SK-N-SH (cell line): ENCODE data around the gene SLC49A3. TPM values are rescaled to one million over a fixed set of nuclear protein-coding genes. Genes with fewer than 3 reads are reported as not detected.

Experiments used
- CTCF ChIA-PET: fragments of 300-600, 350-600 bp; formaldehyde crosslinking; extraction: SDS; loops from one replicate; lab custom pipeline; 2021; lab: Yijun Ruan, JAX
- POLR2A ChIA-PET: fragments of 350-600 bp; sonication (Branson Sonifier 250); formaldehyde crosslinking; extraction: SDS; loops from one replicate; lab custom pipeline; 2020; ENCODE audit warnings: antibody characterized with exemption, inconsistent platforms; lab: Yijun Ruan, JAX
- DNase-seq: peaks from one replicate; pipeline ENCODE4 v3.0.0; 2012
- H2AFZ ChIP-seq: fragments of 200-600 bp; sonication (generic); 2 replicates; pipeline ENCODE4 v1.8.1; 2016; ENCODE audit warnings: antibody characterized with exemption, mild to moderate bottlenecking, low read depth
- H3F3A ChIP-seq: fragments of 200-600 bp; sonication (generic); replicated peaks from 2 replicates; pipeline ENCODE3; 2016; ENCODE audit warnings: antibody characterized with exemption, mild to moderate bottlenecking; ENCODE audit not compliant: insufficient read depth
- H3K27ac ChIP-seq, 2 experiments: fragments of 200-500 bp in 1 of 2; fragments of 200-600 bp in 1 of 2; sonication (Bioruptor generic) in 1 of 2; sonication (generic), shearing (Covaris generic) in 1 of 2; 2 replicates each; pipeline versions ENCODE4 v1.5.1 to v1.6.1; 2014 to 2016; ENCODE audit warnings: low read depth in 2 of 2, inconsistent platforms in 1 of 2, low read length in 1 of 2, mild to moderate bottlenecking in 1 of 2, mixed read lengths in 1 of 2
- H3K27me3 ChIP-seq: fragments of 200-600 bp; sonication (generic), shearing (Covaris generic); 2 replicates; pipeline ENCODE4 v1.6.1; 2016; ENCODE audit warnings: mixed run types; ENCODE audit not compliant: insufficient read depth
- H3K36me3 ChIP-seq, 2 experiments: fragments of 200-500 bp in 1 of 2; fragments of 200-600 bp in 1 of 2; sonication (Bioruptor generic) in 1 of 2; sonication (generic) in 1 of 2; replicated peaks in 1 of 2; 2 replicates each; pipeline versions ENCODE3 to v1.5.1; 2014 to 2016; ENCODE audit warnings: low read length in 1 of 2, mild to moderate bottlenecking in 1 of 2; ENCODE audit not compliant: insufficient read depth in 2 of 2, control insufficient read depth in 1 of 2
- H3K4me1 ChIP-seq, 2 experiments: fragments of 200-500 bp in 1 of 2; fragments of 200-600 bp in 1 of 2; sonication (Bioruptor generic) in 1 of 2; sonication (generic), shearing (Covaris generic) in 1 of 2; 2 replicates each; pipeline versions ENCODE4 v1.5.1 to v1.6.1; 2014 to 2016; ENCODE audit warnings: low read depth in 1 of 2, low read length in 1 of 2, mixed run types in 1 of 2; ENCODE audit not compliant: insufficient read depth in 2 of 2, control insufficient read depth in 1 of 2
- H3K4me2 ChIP-seq: fragments of 200-600 bp; sonication (generic), shearing (Covaris generic); 2 replicates; pipeline ENCODE4 v1.6.1; 2017; ENCODE audit warnings: mixed run types
- H3K4me3 ChIP-seq, 2 experiments: fragments of 200-500 bp in 1 of 2; fragments of 200-600 bp in 1 of 2; sonication (Bioruptor generic) in 1 of 2; sonication (generic), shearing (Covaris generic) in 1 of 2; 2 replicates each; pipeline versions ENCODE4 v1.5.1 to v1.8.1; 2014 to 2016; ENCODE audit warnings: low read depth in 2 of 2, inconsistent platforms in 1 of 2, low read length in 1 of 2, mild to moderate bottlenecking in 1 of 2, mixed read lengths in 1 of 2, moderate library complexity in 1 of 2
- H3K79me2 ChIP-seq: fragments of 200-600 bp; sonication (generic); 2 replicates; pipeline ENCODE4 v1.8.1; 2017; ENCODE audit warnings: mild to moderate bottlenecking; ENCODE audit not compliant: insufficient read depth
- H3K9ac ChIP-seq: fragments of 200-600 bp; sonication (generic); 2 replicates; pipeline ENCODE4 v1.6.1; 2017; ENCODE audit warnings: mixed run types
- H3K9me2 ChIP-seq: fragments of 200-600 bp; sonication (generic); 2 replicates; pipeline ENCODE4 v1.6.1; 2017; ENCODE audit warnings: mixed run types
- H3K9me3 ChIP-seq: fragments of 200-600 bp; sonication (generic); 2 replicates; pipeline ENCODE4 v1.6.1; 2017; ENCODE audit warnings: mixed run types, mild to moderate bottlenecking, moderate library complexity
- H4K20me1 ChIP-seq: fragments of 200-600 bp; sonication (generic); 2 replicates; pipeline ENCODE4 v1.6.1; 2017; ENCODE audit warnings: mild to moderate bottlenecking, mixed run types; ENCODE audit not compliant: insufficient read depth
- CTCF ChIP-seq: fragments of 200-600 bp; sonication (generic); IDR thresholded peaks from 2 replicates; pipeline ENCODE4 v1.6.1; 2017; ENCODE audit warnings: antibody characterized with exemption, mild to moderate bottlenecking, moderate library complexity
- GABPA ChIP-seq: IDR thresholded peaks from 2 replicates; pipeline ENCODE4 v1.4.0; 2012; ENCODE audit warnings: low read depth, mild to moderate bottlenecking
- IRF3 ChIP-seq: fragments of 150-350 bp; IDR thresholded peaks from 2 replicates; pipeline ENCODE4 v1.6.1; 2016; ENCODE audit warnings: mild to moderate bottlenecking, low read depth, low read length
- MAX ChIP-seq: IDR thresholded peaks from 2 replicates; pipeline ENCODE4 v1.4.0; 2012; ENCODE audit warnings: low read depth
- PBX3 ChIP-seq: IDR thresholded peaks from 2 replicates; pipeline ENCODE4; 2012
- SIN3A ChIP-seq: IDR thresholded peaks from 2 replicates; pipeline ENCODE4 v1.6.1; 2012; ENCODE audit warnings: low read depth, mild to moderate bottlenecking, low read length, moderate library complexity, borderline replicate concordance
- SMC3 ChIP-seq: IDR thresholded peaks from 2 replicates; pipeline ENCODE4 v1.6.1; 2012; ENCODE audit warnings: low read depth, low read length, improper control_type of control experiment
- TEAD4 ChIP-seq: IDR thresholded peaks from 2 replicates; pipeline ENCODE4 v1.4.0; 2012; ENCODE audit warnings: mild to moderate bottlenecking, borderline replicate concordance; ENCODE audit not compliant: insufficient read depth
- USF1 ChIP-seq: IDR thresholded peaks from 2 replicates; pipeline ENCODE4 v1.4.0; 2012; ENCODE audit warnings: low read depth, borderline replicate concordance
- YY1 ChIP-seq: IDR thresholded peaks from 2 replicates; pipeline ENCODE4 v1.4.0; 2012; ENCODE audit warnings: low read depth, mild to moderate bottlenecking
- WGBS: methylation state at CpG from one replicate; pipeline ENCODE4 v1.1.6; 2017; ENCODE audit warnings: low lambda C conversion rate; 5-methylcytosine and 5-hydroxymethylcytosine counted together
- polyA plus RNA-seq, 3 experiments: library from polyadenylated mRNA; depleted of rRNA; stranded (reverse); fragments of >200 nt; gene quantifications; 2 replicates each; pipeline ENCODE4 v1.2.3, GENCODE V29; 2012

SLC49A3 gene
- polyA plus RNA-seq, 1 of the 3 experiments (the other 2 are of a cell fraction) = 0.05 TPM

- Histone ChIP-seq H3K9me3 (no peaks in the 10 kb centered on the region), H3K9me2 (no peaks in the 10 kb centered on the region), H4K20me1 (peaks cover 18% of the 10 kb centered on the region), H3K4me1 (no peaks in the 10 kb centered on the region), H3K27me3 (no peaks in the 10 kb centered on the region), H3K9ac (no peak overlapping the region), H3K27ac (no peak overlapping the region), H3K79me2 (peaks cover 12% of the 10 kb centered on the region), H3K36me3 (peaks cover 41 to 52% of the 10 kb centered on the region in 2 experiments), H2AFZ (no peak overlapping the region), H3F3A (no peaks in the 10 kb centered on the region), H3K4me3 (no peak overlapping the region), H3K4me2 (no peak overlapping the region)
- no peak for TF ChIP-seq IRF3
- TF ChIP-seq YY1 = no peak
- no peak for TF ChIP-seq PBX3
- no peak for TF ChIP-seq SMC3
- TF ChIP-seq CTCF = no peak
- TF ChIP-seq USF1 = no peak
- no peak for TF ChIP-seq MAX
- TF ChIP-seq SIN3A = no peak
- no peak for TF ChIP-seq TEAD4
- 96% methylated on average over 18 of the region's 18 CpGs for WGBS
- DNase-seq = no peak
- CTCF ChIA-PET = interaction anchor here (1.0 to 3.2 kb wide), 2 partner anchors 9 to 50 kb away, joined by 4 to 15 read pairs; no protein-coding TSS in a partner anchor
- POLR2A ChIA-PET = no interaction called here
Measured at GRCh38 chr4:733631-733980, 44.7 kb upstream of the SLC49A3 start.

GRCh38 chr4:732911-733630, 44.1 kb upstream of the SLC49A3 start:
- H3K4me3 ChIP-seq = no peak overlapping the region
- CTCF ChIA-PET = interaction anchor here (1.0 to 3.2 kb wide), 2 partner anchors 9 to 49 kb away, joined by 4 to 15 read pairs; no protein-coding TSS in a partner anchor
- H3F3A ChIP-seq = no peaks in the 10 kb centered on the region
- no peak overlapping the region for H2AFZ ChIP-seq
- no peak for DNase-seq
- peaks cover 15% of the 10 kb centered on the region for H3K79me2 ChIP-seq
- H4K20me1 ChIP-seq = peaks cover 23% of the 10 kb centered on the region
- no peak overlapping the region; a peak in 1 of 4 replicates for H3K27ac ChIP-seq
- 98% methylated on average over 20 of the region's 32 CpGs for WGBS
- H3K9me2 ChIP-seq = no peaks in the 10 kb centered on the region
- TF ChIP-seq GABPA = no peak
- H3K4me1 ChIP-seq = no peaks in the 10 kb centered on the region
- POLR2A ChIA-PET = no interaction called here
- H3K27me3 ChIP-seq = no peaks in the 10 kb centered on the region
- no peaks in the 10 kb centered on the region for H3K9me3 ChIP-seq
- peaks cover 39 to 52% of the 10 kb centered on the region in 2 experiments for H3K36me3 ChIP-seq
- no peak overlapping the region for H3K9ac ChIP-seq
- no peak overlapping the region for H3K4me2 ChIP-seq
